ENCODE results near the gene ERBB4. TPM values are rescaled to one million over a fixed set of nuclear protein-coding genes. Genes with fewer than 3 reads are reported as not detected.

The ERBB4 gene
- polyA plus RNA-seq, 1 of the 3 experiments (the other 2 are of a cell fraction): 0.05 TPM

- H3K9ac ChIP-seq: no peak overlapping the region
- no peaks in the 10 kb centered on the region for H4K20me1 ChIP-seq (ENCODE audit: insufficient read depth)
- no peaks in the 10 kb centered on the region for H3K9me2 ChIP-seq
- no peak for DNase-seq
- ChIA-PET CTCF (interaction anchor here (0.6 to 1.2 kb wide), 2 partner anchors 90 to 153 kb away, joined by 4 read pairs; no protein-coding TSS in a partner anchor), POLR2A (no interaction called here)
- no peaks in the 10 kb centered on the region for H3F3A ChIP-seq (replicated peaks; ENCODE audit: insufficient read depth)
- H3K4me2 ChIP-seq: no peak overlapping the region
- no peaks in the 10 kb centered on the region for H3K36me3 ChIP-seq (replicated peaks in 1 of 2; ENCODE audit: control insufficient read depth in 1 of 2, insufficient read depth in 2 of 2, low read length in 1 of 2)
- H2AFZ ChIP-seq (ENCODE audit: low read depth): no peak overlapping the region
- TF ChIP-seq ZBTB33 (IDR thresholded peaks at IDR 0.05; ENCODE audit: borderline replicate concordance, low read depth): no peak
- TF ChIP-seq SIN3A (IDR thresholded peaks at IDR 0.05; ENCODE audit: borderline replicate concordance, low read depth, low read length): no peak
- no peak for TF ChIP-seq USF2 (IDR thresholded peaks at IDR 0.05; ENCODE audit: borderline replicate concordance, low read depth, low read length)
- TF ChIP-seq TAF1 (IDR thresholded peaks at IDR 0.05; ENCODE audit: borderline replicate concordance, low read depth, low read length): no peak
- no peak for TF ChIP-seq TEAD4 (IDR thresholded peaks at IDR 0.05; ENCODE audit: borderline replicate concordance, insufficient read depth)
- TF ChIP-seq CTCF (IDR thresholded peaks at IDR 0.05): no peak
- TF ChIP-seq IRF3 (IDR thresholded peaks at IDR 0.05; ENCODE audit: low read depth, low read length): no peak
- no peak for TF ChIP-seq PBX3 (IDR thresholded peaks at IDR 0.05)
- no peak for TF ChIP-seq JUND (IDR thresholded peaks at IDR 0.05)
- TF ChIP-seq USF1 (IDR thresholded peaks at IDR 0.05; ENCODE audit: borderline replicate concordance, low read depth): no peak
- TF ChIP-seq EZH2phosphoT487 (IDR thresholded peaks at IDR 0.05; ENCODE audit: borderline replicate concordance, low read depth): no peak
- H3K27ac ChIP-seq (ENCODE audit: low read depth in 2 of 2, low read length in 1 of 2): no peak overlapping the region
- 71% methylated on average over 3 of the region's 3 CpGs for WGBS (ENCODE audit: low lambda C conversion rate)
- H3K4me3 ChIP-seq (ENCODE audit: low read depth in 2 of 2, low read length in 1 of 2): no peak overlapping the region
- H3K27me3 ChIP-seq (ENCODE audit: insufficient read depth): no peaks in the 10 kb centered on the region
- H3K4me1 ChIP-seq (ENCODE audit: control insufficient read depth in 1 of 2, insufficient read depth in 2 of 2, low read depth in 1 of 2, low read length in 1 of 2): no peaks in the 10 kb centered on the region
- H3K9me3 ChIP-seq: no peaks in the 10 kb centered on the region
- no peaks in the 10 kb centered on the region for H3K79me2 ChIP-seq (ENCODE audit: insufficient read depth)
Measured at GRCh38 chr2:211545582-211545981, 993.0 kb downstream of the ERBB4 start.

Data from SK-N-SH (cell line).